B cell (primary cell): Measurements from ENCODE around the gene ZBTB14. TPM values are rescaled to one million over a fixed set of nuclear protein-coding genes. Genes with fewer than 3 reads are reported as not detected.

Experiments
- ATAC-seq: fragments of 200-7000 bp; cut with Tn5 transposase; one replicate; pipeline ENCODE4 v1.10.0; 2021; ENCODE audit warnings: low read depth, mild to moderate bottlenecking, moderate number of reproducible peaks, moderate library complexity
- CTCF ChIA-PET: fragments of 350-600 bp; sonication (Branson Sonifier 250); formaldehyde crosslinking; loops from one replicate; lab custom pipeline; 2021; ENCODE audit warnings: antibody characterized with exemption, inconsistent platforms; lab: Charles Lee
- POLR2A ChIA-PET: fragments of 350-600 bp; sonication (Branson Sonifier 250); formaldehyde crosslinking; loops from one replicate; lab custom pipeline; 2021; ENCODE audit warnings: antibody characterized with exemption; lab: Charles Lee
- DNase-seq: peaks from one replicate; pipeline ENCODE4 v3.0.0; 2013
- H2AFZ ChIP-seq: 2 replicates; pipeline ENCODE4 v1.6.1; 2012; ENCODE audit warnings: mild to moderate bottlenecking, low read depth, low read length; ENCODE audit not compliant: insufficient read depth, poor library complexity, severe bottlenecking
- H3K27ac ChIP-seq, 2 donors: 1 replicate in 1 of 2; 2 replicates in 1 of 2; pipeline ENCODE4 v1.5.1; 2012 to 2013; ENCODE audit warnings: low read length in 2 of 2, mild to moderate bottlenecking in 2 of 2, moderate library complexity in 1 of 2
- H3K27me3 ChIP-seq, 4 experiments: fragments of 200-600 bp in 1 of 4; sonication (generic) in 1 of 4; replicated peaks in 1 of 4; 1 replicate in 2 of 4; 2 replicates in 2 of 4; pipeline versions ENCODE4 v1.6.1 to v1.7.0; 2013 to 2016; ENCODE audit warnings: low read length in 3 of 4, mild to moderate bottlenecking in 2 of 4, mixed read lengths in 1 of 4, moderate library complexity in 1 of 4; ENCODE audit not compliant: insufficient read depth in 4 of 4, control insufficient read depth in 3 of 4; ENCODE audit errors: control extremely low read depth in 1 of 4
- H3K36me3 ChIP-seq, 2 experiments: replicated peaks in 1 of 2; 1 replicate in 1 of 2; 2 replicates in 1 of 2; pipeline versions ENCODE4 v1.6.1 to v1.7.1; 2013; ENCODE audit warnings: low read length in 1 of 2; ENCODE audit not compliant: insufficient read depth in 2 of 2, control insufficient read depth in 1 of 2; ENCODE audit errors: control extremely low read depth in 1 of 2, extremely low read depth in 1 of 2
- H3K4me1 ChIP-seq, 2 donors: fragments of 200-600 bp in 1 of 2; sonication (generic) in 1 of 2; 1 replicate in 1 of 2; 2 replicates in 1 of 2; pipeline versions ENCODE4 v1.5.1 to v1.6.1; 2013 to 2017; ENCODE audit warnings: low read length in 2 of 2; ENCODE audit not compliant: control insufficient read depth in 2 of 2, insufficient read depth in 2 of 2
- H3K4me2 ChIP-seq: replicated peaks from 2 replicates; pipeline ENCODE3; 2012; ENCODE audit warnings: mild to moderate bottlenecking, low read depth, low read length; ENCODE audit not compliant: poor library complexity, severe bottlenecking
- H3K4me3 ChIP-seq, 5 experiments: fragments of 200-600 bp in 1 of 5; sonication (generic) in 1 of 5; 1 replicate in 3 of 5; 2 replicates in 2 of 5; pipeline versions ENCODE4 v1.5.1 to v1.7.0; 2011 to 2016; ENCODE audit warnings: low read length in 4 of 5, mild to moderate bottlenecking in 4 of 5, low read depth in 2 of 5, control low read depth in 1 of 5, moderate library complexity in 1 of 5; ENCODE audit not compliant: insufficient read depth in 1 of 5; ENCODE audit errors: control extremely low read depth in 1 of 5, extremely low read depth in 1 of 5
- H3K79me2 ChIP-seq: fragments of 200-600 bp; sonication (generic); one replicate; pipeline ENCODE4 v1.6.0; 2016; ENCODE audit warnings: low read length; ENCODE audit not compliant: control insufficient read depth, insufficient read depth
- H3K9ac ChIP-seq: fragments of 200-600 bp; sonication (generic); 2 replicates; pipeline ENCODE4 v1.6.1; 2017; ENCODE audit warnings: mild to moderate bottlenecking, low read length, moderate library complexity
- H3K9me3 ChIP-seq, 3 donors: one replicate each; pipeline versions ENCODE4 v1.6.1 to v1.7.1; 2013; ENCODE audit warnings: low read length in 2 of 3; ENCODE audit not compliant: control insufficient read depth in 2 of 3, insufficient read depth in 1 of 3; ENCODE audit errors: control extremely low read depth in 1 of 3
- H4K20me1 ChIP-seq: 2 replicates; pipeline ENCODE4 v1.6.0; 2012; ENCODE audit warnings: mild to moderate bottlenecking, low read length; ENCODE audit not compliant: insufficient read depth, control insufficient read depth, poor library complexity, severe bottlenecking
- H3K27ac Mint-ChIP-seq: one replicate; pipeline ENCODE4 v1.8.0; 2021; ENCODE audit warnings: mixed read lengths
- H3K27me3 Mint-ChIP-seq: one replicate; pipeline ENCODE4 v1.8.0; 2021; ENCODE audit warnings: mixed read lengths
- H3K4me1 Mint-ChIP-seq: one replicate; pipeline ENCODE4 v1.8.0; 2021; ENCODE audit warnings: mixed read lengths
- H3K4me3 Mint-ChIP-seq: one replicate; pipeline ENCODE4 v1.8.0; 2021; ENCODE audit warnings: mixed read lengths
- H3K9me3 Mint-ChIP-seq: one replicate; pipeline ENCODE4 v1.8.0; 2022; ENCODE audit warnings: mixed read lengths; ENCODE audit not compliant: insufficient read depth
- CTCF ChIP-seq: fragments of 200-600 bp; IDR thresholded peaks from one replicate; pipeline ENCODE4 v1.8.0; 2022; ENCODE audit warnings: antibody characterized with exemption, mild to moderate bottlenecking
- EZH2 ChIP-seq: IDR thresholded peaks from 2 replicates; pipeline ENCODE4 v1.6.1; 2012; ENCODE audit warnings: borderline replicate concordance, low read depth, mild to moderate bottlenecking, moderate library complexity, low read length; ENCODE audit not compliant: insufficient read depth, poor library complexity, severe bottlenecking
- WGBS: methylation state at CpG from one replicate; pipeline ENCODE4 v1.1.5; 2013; ENCODE audit warnings: missing lambda C conversion rate; ENCODE audit not compliant: insufficient coverage; 5-methylcytosine and 5-hydroxymethylcytosine counted together
- intact Hi-C: fragments of 100-400 bp; cut with micrococcal nuclease; formaldehyde crosslinking; loops from one replicate; pipeline ENCODE4 v1.10.0; 2022
- polyA plus RNA-seq: library from polyadenylated mRNA; depleted of rRNA; stranded (reverse); fragments of >200 nt; gene quantifications from 2 replicates; pipeline ENCODE4 v1.2.3, GENCODE V29; 2012
- total RNA-seq, 2 donors: library from RNA; stranded (reverse); fragments of 120-200 nt in 1 of 2; gene quantifications; 1 replicate in 1 of 2; 2 replicates in 1 of 2; pipeline versions ENCODE4 v1.2.3 to v1.2.4, GENCODE V29; 2013 to 2022

Gene ZBTB14
- total and polyA plus RNA-seq, 2 donors (not counting 1 experiment from before 2014, with no cell fraction given) = 12.3 to 34.2 TPM

GRCh38 chr18:5239447-5239846 lies 56.1 kb downstream of the ZBTB14 start:
- Histone ChIP-seq H2AFZ (no peak overlapping the region), H3K36me3 (peaks cover 2 to 14% of the 10 kb centered on the region in 2 experiments), H3K9me3 (no peaks in the 10 kb centered on the region), H3K79me2 (peaks cover 6% of the 10 kb centered on the region), H3K27me3 (no peaks in the 10 kb centered on the region), H4K20me1 (no peaks in the 10 kb centered on the region), H3K4me1 (peaks cover 12 to 18% of the 10 kb centered on the region in 2 donors), H3K27ac (no peak overlapping the region), H3K4me3 (no peak overlapping the region), H3K4me2 (peak overlapping the region; percentile 90), H3K9ac (no peak overlapping the region)
- CTCF ChIA-PET = interaction anchor here (3.2 kb wide), 1 partner anchor 55 kb away, joined by 19 read pairs; the partner anchor contains the start of gene ZBTB14
- Mint-ChIP-seq H3K4me3 (peak overlapping the region; percentile 30), H3K27me3 (no peaks in the 10 kb centered on the region), H3K9me3 (no peaks in the 10 kb centered on the region), H3K27ac (no peak overlapping the region), H3K4me1 (peaks cover 33% of the 10 kb centered on the region)
- no peak for ATAC-seq
- no CpG with 5 or more reads among the region's 4 CpGs for WGBS
- no peak for DNase-seq
- intact Hi-C loops = loop anchor here (5.0 kb wide), 1 partner anchor 73 kb away; no protein-coding TSS in a partner anchor
- POLR2A ChIA-PET = interaction anchor here (2.8 kb wide), 1 partner anchor 56 kb away, joined by 57 read pairs; the partner anchor contains the start of gene ZBTB14
- no peak for TF ChIP-seq CTCF
- no peak for TF ChIP-seq EZH2

Other genes with a start within 250 kb of the ZBTB14 start
- not detected in 2 replicates for gene AKAIN1, start 98.5 kb downstream of the ZBTB14 start, total RNA-seq
- gene AKAIN1, start 98.5 kb downstream of the ZBTB14 start, polyA plus RNA-seq = not detected in 2 replicates
- gene EPB41L3, start 248.3 kb upstream of the ZBTB14 start, total RNA-seq = 0.57 and 1.8 TPM in 2 replicates
- 0.42 and 0.58 TPM in 2 replicates for gene EPB41L3, start 248.3 kb upstream of the ZBTB14 start, polyA plus RNA-seq